HepG2 (cell line): Measurements from ENCODE around the gene TSPAN12. TPM values are rescaled to one million over a fixed set of nuclear protein-coding genes. Genes with fewer than 3 reads are reported as not detected.

Experiments
- ATAC-seq: fragments of 200-7000 bp; cut with Tn5 transposase; 3 replicates; pipeline ENCODE4 v1.9.1; 2020; ENCODE audit warnings: mild to moderate bottlenecking, moderate library complexity
- BruUV-seq: library from RNA; stranded (reverse); fragments of 400-500 nt; replicated peaks from 2 replicates; lab custom pipeline; 2021; lab: Mats Ljungman, UMichigan
- CTCF ChIA-PET: fragments of 300-600 bp; formaldehyde crosslinking; extraction: SDS; loops from one replicate; lab custom pipeline; 2021; ENCODE audit warnings: low total read pairs, inconsistent platforms, low intra/inter-chr PET ratio; lab: Yijun Ruan, JAX
- POLR2A ChIA-PET: fragments of 350-600 bp; sonication (Branson Sonifier 250); formaldehyde crosslinking; loops from one replicate; lab custom pipeline; 2020; ENCODE audit warnings: antibody characterized with exemption, inconsistent platforms; lab: Yijun Ruan, JAX
- DNase-seq: peaks from one replicate; pipeline ENCODE4 v3.0.0-alpha.2; 2015; ENCODE audit warnings: low spot score
- FAIRE-seq: peaks from 3 replicates; lab custom pipeline; 2011; peaks lifted over from hg19 to GRCh38; lab: Jason Lieb, UNC
- H2AFZ ChIP-seq: one replicate; pipeline ENCODE4 v1.6.1; 2011; ENCODE audit warnings: low read length, inconsistent platforms
- H3K27ac ChIP-seq: fragments of 300-600 bp; 3 replicates; pipeline ENCODE4 v1.8.0; 2011; ENCODE audit warnings: mixed run types, mild to moderate bottlenecking, mixed read lengths, low read length, inconsistent platforms; ENCODE audit not compliant: insufficient read depth; ENCODE audit errors: extremely low read length
- H3K27me3 ChIP-seq, 2 experiments: fragments of 200-600 bp in 1 of 2; 2 replicates in 1 of 2; 3 replicates in 1 of 2; pipeline versions ENCODE4 v1.6.0 to v1.8.0; 2011; ENCODE audit warnings: low read length in 2 of 2, mild to moderate bottlenecking in 2 of 2, moderate library complexity in 2 of 2, inconsistent platforms in 1 of 2; ENCODE audit not compliant: insufficient read depth in 2 of 2, control insufficient read depth in 1 of 2
- H3K36me3 ChIP-seq, 2 experiments: fragments of 200-600 bp in 1 of 2; replicated peaks in 1 of 2; 2 replicates in 1 of 2; 3 replicates in 1 of 2; pipeline versions ENCODE4 v1.5.1 to v1.8.0; 2011; ENCODE audit warnings: low read length in 2 of 2, inconsistent platforms in 1 of 2; ENCODE audit not compliant: insufficient read depth in 2 of 2, control insufficient read depth in 1 of 2
- H3K4me1 ChIP-seq: 2 replicates; pipeline ENCODE4 v1.5.1; 2012; ENCODE audit warnings: low read length, inconsistent platforms; ENCODE audit not compliant: insufficient read depth
- H3K4me2 ChIP-seq: 2 replicates; pipeline ENCODE4 v1.6.0; 2011; ENCODE audit warnings: low read depth, low read length, inconsistent platforms
- H3K4me3 ChIP-seq, 3 experiments: fragments of 200-600 bp in 1 of 3; sonication (generic), shearing (Covaris generic) in 1 of 3; replicated peaks in 1 of 3; 2 replicates each; pipeline ENCODE4 v1.5.1; 2011 to 2016; ENCODE audit warnings: low read length in 3 of 3, inconsistent platforms in 2 of 3, low read depth in 2 of 3, mild to moderate bottlenecking in 2 of 3, control low read depth in 1 of 3, mixed read lengths in 1 of 3; ENCODE audit not compliant: insufficient read depth in 1 of 3
- H3K79me2 ChIP-seq: one replicate; pipeline ENCODE4 v1.6.1; 2011; ENCODE audit warnings: low read length, inconsistent platforms; ENCODE audit not compliant: insufficient read depth
- H3K9ac ChIP-seq: 2 replicates; pipeline ENCODE4 v1.6.0; 2011; ENCODE audit warnings: mild to moderate bottlenecking, low read depth, low read length, inconsistent platforms; ENCODE audit not compliant: insufficient read depth
- H3K9me3 ChIP-seq: 2 replicates; pipeline ENCODE4 v1.5.1; 2012; ENCODE audit warnings: mild to moderate bottlenecking, low read length
- H4K20me1 ChIP-seq: 2 replicates; pipeline ENCODE4 v1.6.0; 2011; ENCODE audit warnings: inconsistent platforms, mild to moderate bottlenecking, low read length, moderate library complexity; ENCODE audit not compliant: insufficient read depth
- CREB3 ChIP-seq: sonication (generic); formaldehyde crosslinking; IDR thresholded peaks from 2 replicates; pipeline ENCODE4 v1.5.0; 2020; ENCODE audit warnings: missing genetic modification reagents
- HNF4A ChIP-seq: sonication (generic); formaldehyde crosslinking; IDR thresholded peaks from 2 replicates; pipeline ENCODE4 v1.4.0; 2020; ENCODE audit warnings: missing genetic modification reagents
- MYC ChIP-seq: sonication (generic); formaldehyde crosslinking; IDR thresholded peaks from 2 replicates; pipeline ENCODE4 v1.9.0; 2021; ENCODE audit warnings: missing genetic modification reagents, borderline replicate concordance
- NR2F6 ChIP-seq, 2 experiments: IDR thresholded peaks; 2 replicates each; pipeline ENCODE4 v1.6.1; 2016; ENCODE audit warnings: antibody characterized with exemption in 1 of 2, mild to moderate bottlenecking in 1 of 2
- PCBP1 ChIP-seq: fragments of 200-400 bp; formaldehyde crosslinking; IDR thresholded peaks from 2 replicates; pipeline ENCODE4 v1.6.1; 2017; ENCODE audit warnings: mild to moderate bottlenecking, low read depth, low read length, borderline replicate concordance
- PRDM10 ChIP-seq: sonication (generic); formaldehyde crosslinking; IDR thresholded peaks from 2 replicates; pipeline ENCODE4 v1.4.0; 2020; ENCODE audit warnings: low read depth, missing genetic modification reagents
- ZBTB3 ChIP-seq: sonication (generic); formaldehyde crosslinking; IDR thresholded peaks from 2 replicates; pipeline ENCODE4 v1.4.0; 2020; ENCODE audit warnings: low read depth, mild to moderate bottlenecking, moderate library complexity, missing genetic modification reagents, borderline replicate concordance
- ZNF747 ChIP-seq: sonication (generic); formaldehyde crosslinking; IDR thresholded peaks from 2 replicates; pipeline ENCODE4 v1.8.1; 2023; ENCODE audit warnings: missing genetic modification reagents, mild to moderate bottlenecking, borderline replicate concordance
- WGBS: methylation state at CpG from one replicate; pipeline ENCODE4 v1.1.6; 2017; ENCODE audit warnings: low lambda C conversion rate; 5-methylcytosine and 5-hydroxymethylcytosine counted together
- in situ Hi-C: cut with HindIII; loops from 2 replicates; pipeline ENCODE4 v1.10.0; 2017; ENCODE audit warnings: low pct_unique_long_range_greater_than_20kb; ENCODE audit not compliant: extremely low pct_ligation_motif_present
- intact Hi-C: fragments of 100-400 bp; cut with micrococcal nuclease; formaldehyde crosslinking; loops from one replicate; pipeline ENCODE4 v1.10.0; 2022; ENCODE audit not compliant: unreplicated experiment
- polyA plus RNA-seq, 8 experiments: library from polyadenylated mRNA; depleted of rRNA in 3 of 8; stranded (reverse) in 7 of 8; unstranded in 1 of 8; fragments of >200 nt; fragmentation: Illumina TruSeq in 4 of 8; extraction: Trizol in 4 of 8; gene quantifications; 2 replicates each; pipeline versions ENCODE4 v1.2.1 to v1.2.3, GENCODE V29; 2011 to 2016; ENCODE audit warnings: low read depth in 4 of 8, missing spikeins in 1 of 8, mixed read lengths in 1 of 8; ENCODE audit not compliant: insufficient read depth in 1 of 8
- total RNA-seq, 5 experiments: library from RNA; depleted of rRNA; stranded (reverse); fragments of >200 nt; fragmentation: Illumina TruSeq; extraction: Trizol; gene quantifications; 2 replicates each; pipeline ENCODE4 v1.2.3, GENCODE V29; 2016; ENCODE audit warnings: low read depth in 1 of 5
- TF ChIP-seq, protein P1 (sequence below): sonication (generic); formaldehyde crosslinking; IDR thresholded peaks from 2 replicates; pipeline ENCODE4 v1.8.0; 2022; ENCODE audit warnings: missing genetic modification reagents, low read depth, mild to moderate bottlenecking, borderline replicate concordance

TSPAN12 gene
- total and polyA plus RNA-seq, 2 of the 13 experiments (the other 11 are each of a cell fraction or from before 2014, with no cell fraction given), result 0.48 to 0.95 TPM

GRCh38 chr7:120865191-120865981, 7.4 kb upstream of the TSPAN12 start (continued):
- TF ChIP-seq NR2F6 (IDR thresholded peaks at IDR 0.05) (no peak), NR2F6 (CRISPR knock-in tag; IDR thresholded peaks at IDR 0.05) (no peak), PRDM10 (CRISPR knock-in tag) (no peak)

DNA sequence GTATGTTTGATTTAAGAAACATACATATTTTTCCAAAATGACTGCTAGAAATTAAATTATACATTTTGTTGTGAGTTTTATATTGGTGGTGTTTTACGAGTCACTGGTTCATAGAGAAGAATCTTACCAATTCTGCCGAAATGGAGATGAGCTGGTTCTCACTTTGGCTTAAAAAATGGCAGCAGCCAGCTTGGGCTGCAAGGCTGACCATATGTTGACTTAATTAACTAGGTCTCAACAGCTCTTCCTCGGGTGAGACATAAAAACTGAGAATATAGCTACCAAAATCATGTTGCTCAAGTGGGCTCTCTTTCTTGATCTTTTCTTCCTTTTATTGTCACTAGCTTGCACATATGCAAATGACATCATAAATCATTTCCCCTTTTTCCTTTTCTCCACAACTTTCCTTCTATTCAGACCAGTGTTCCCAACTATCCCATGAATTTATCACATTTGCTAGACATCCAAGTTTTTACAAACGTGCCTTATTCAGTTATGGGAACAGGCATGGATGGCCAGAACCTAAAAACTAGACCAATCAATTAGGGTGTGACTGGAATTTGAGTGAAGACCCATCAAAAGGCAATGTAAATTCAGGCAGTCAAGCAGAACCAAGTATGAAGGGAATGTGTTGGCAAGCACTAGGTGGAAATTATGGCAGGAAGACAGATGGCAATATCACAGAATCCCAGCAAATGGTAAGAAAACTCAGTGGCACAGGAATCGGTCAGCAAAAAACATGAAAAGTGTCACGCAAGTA, 6.4 kb upstream of the TSPAN12 start:
- no peak overlapping the region for H3K4me2 ChIP-seq
- ChIA-PET POLR2A (no interaction called here), CTCF (no interaction called here)
- H3K4me1 ChIP-seq, result no peaks in the 10 kb centered on the region
- TF ChIP-seq ZNF747, result no peak
- TF ChIP-seq PCBP1, result no peak
- TF ChIP-seq, protein P1, sequence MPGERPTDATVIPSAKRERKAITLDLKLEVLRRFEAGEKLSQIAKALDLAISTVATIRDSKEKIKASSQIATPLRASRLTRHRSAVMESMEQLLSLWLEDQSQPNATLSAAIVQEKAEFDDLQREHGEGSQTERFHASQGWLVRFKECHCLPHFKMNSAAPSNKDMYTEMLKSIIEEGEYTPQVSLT, result no peak
- no peak for TF ChIP-seq HNF4A (CRISPR knock-in tag)
- no peak for TF ChIP-seq MYC
- TF ChIP-seq ZBTB3 (CRISPR knock-in tag), result no peak
- no peak for TF ChIP-seq CREB3 (CRISPR knock-in tag)
- H3K36me3 ChIP-seq, result no peaks in the 10 kb centered on the region
- intact Hi-C loops, result no loop called here
- H2AFZ ChIP-seq, result no peak overlapping the region
- no TSS peak for BruUV-seq
- FAIRE-seq (no peak), DNase-seq (no peak), ATAC-seq (no peak)
- H3K9ac ChIP-seq, result no peak overlapping the region
- no peak overlapping the region for H3K27ac ChIP-seq
- H3K4me3 ChIP-seq, result no peak overlapping the region
- in situ Hi-C loops, result no loop called here
- no peaks in the 10 kb centered on the region for H4K20me1 ChIP-seq
- no peaks in the 10 kb centered on the region for H3K79me2 ChIP-seq
- WGBS, result 24% methylated on average over 6 of the region's 6 CpGs
- 0 out of 5 replicates have a peak, but pooled peaks cover 0 to 4% of the 10 kb centered on the region in 2 experiments for H3K27me3 ChIP-seq
- H3K9me3 ChIP-seq, result no peaks in the 10 kb centered on the region
